ENCODE results near the gene ANO8.
"Not testable (repeated sequence)": the region's sequence is repeated elsewhere in the genome, so short reads cannot be mapped to it uniquely, and the experiment has no call there.

The ANO8 gene

GRCh38 chr19:17365361-17365760 lies 30.7 kb upstream of the ANO8 start:
- TF ChIP-seq CTCF (conservative IDR thresholded peaks at IDR 0.05; ENCODE audit: low read depth, low read length), result no peak
- no peak overlapping the region for H3K4me3 ChIP-seq (ENCODE audit: low read length)
- DNase-seq (ENCODE audit: low read depth), result no peak

- not testable (repeated sequence) for H3K4me3 ChIP-seq (ENCODE audit: low read length); DNase-seq (ENCODE audit: low read depth)
These were observed 29.4 kb upstream of the ANO8 start for GRCh38 chr19:17363852-17364605.

- DNase-seq (ENCODE audit: low read depth), result no peak
- TF ChIP-seq CTCF (conservative IDR thresholded peaks at IDR 0.05; ENCODE audit: low read depth, low read length), result no peak
- no peak overlapping the region for H3K4me3 ChIP-seq (ENCODE audit: low read length)
These were observed 25.5 kb upstream of the ANO8 start for GRCh38 chr19:17359905-17360800.

- TF ChIP-seq CTCF (conservative IDR thresholded peaks at IDR 0.05; ENCODE audit: low read depth, low read length), result no peak
- no peak for DNase-seq (ENCODE audit: low read depth)
These were observed 23.7 kb upstream of the ANO8 start for GRCh38 chr19:17358395-17358794.

GRCh38 chr19:17357724-17358123 lies 23.1 kb upstream of the ANO8 start:
- TF ChIP-seq CTCF (conservative IDR thresholded peaks at IDR 0.05; ENCODE audit: low read depth, low read length), result no peak
- no peak for DNase-seq (ENCODE audit: low read depth)

More at GRCh38 chr19:17358395-17358794, 23.7 kb upstream of the ANO8 start:
- H3K4me3 ChIP-seq (ENCODE audit: low read length), result no peak overlapping the region

GRCh38 chr19:17357078-17357666 lies 22.5 kb upstream of the ANO8 start:
- TF ChIP-seq CTCF (conservative IDR thresholded peaks at IDR 0.05; ENCODE audit: low read depth, low read length), result no peak
- DNase-seq (ENCODE audit: low read depth), result no peak
- H3K4me3 ChIP-seq (ENCODE audit: low read length), result no peak overlapping the region

More at GRCh38 chr19:17357724-17358123, 23.1 kb upstream of the ANO8 start:
- H3K4me3 ChIP-seq (ENCODE audit: low read length), result no peak overlapping the region

GRCh38 chr19:17353386-17353785 lies 18.7 kb upstream of the ANO8 start:
- DNase-seq (ENCODE audit: low read depth), result no peak

More at GRCh38 chr19:17353386-17353785, 18.7 kb upstream of the ANO8 start:
- H3K4me3 ChIP-seq (ENCODE audit: low read length), result no peak overlapping the region
- TF ChIP-seq CTCF (conservative IDR thresholded peaks at IDR 0.05; ENCODE audit: low read depth, low read length), result no peak
